ENCODE measurements around the gene KIAA1328. TPM values are rescaled to one million over a fixed set of nuclear protein-coding genes. Genes with fewer than 3 reads are reported as not detected.

The KIAA1328 gene
- total RNA-seq, 4 donors from 2014 or later, result 21.2 to 26.6 (median 24.8) TPM

- Histone ChIP-seq H3K27ac (no peak overlapping the region), H3K9me3 (no peaks in the 10 kb centered on the region), H3K4me1 (no peaks in the 10 kb centered on the region), H3K27me3 (no peaks in the 10 kb centered on the region), H3K4me3 (replicated peaks in 1 of 3) (no peak overlapping the region), H3K36me3 (no peaks in the 10 kb centered on the region)
- DNase-seq, result no peak
- intact Hi-C loops (cut with DNase I), result no loop called here
- TF ChIP-seq CTCF (IDR thresholded peaks at IDR 0.05) (no peak), POLR2A (IDR thresholded peaks at IDR 0.05) (no peak)
- WGBS, 2 donors, result 79 to 82% methylated on average over 5 of the region's 5 CpGs
Measured at GRCh38 chr18:37259711-37260110, 430.8 kb downstream of the KIAA1328 start.

- WGBS, 2 donors, result 81 to 84% methylated on average over 10 of the region's 10 CpGs
- TF ChIP-seq CTCF (IDR thresholded peaks at IDR 0.05), result no peak
- no peak for TF ChIP-seq POLR2A (IDR thresholded peaks at IDR 0.05)
- intact Hi-C loops (cut with DNase I), result no loop called here
- H3K4me3 ChIP-seq (replicated peaks in 1 of 3), result no peak overlapping the region
- H3K4me1 ChIP-seq, result no peaks in the 10 kb centered on the region
- DNase-seq, result no peak
- no peaks in the 10 kb centered on the region for H3K27me3 ChIP-seq
- no peak overlapping the region for H3K27ac ChIP-seq
- H3K9me3 ChIP-seq, result no peaks in the 10 kb centered on the region
- H3K36me3 ChIP-seq, result no peaks in the 10 kb centered on the region
Measured at GRCh38 chr18:37260367-37261093, 431.6 kb downstream of the KIAA1328 start.

DNA sequence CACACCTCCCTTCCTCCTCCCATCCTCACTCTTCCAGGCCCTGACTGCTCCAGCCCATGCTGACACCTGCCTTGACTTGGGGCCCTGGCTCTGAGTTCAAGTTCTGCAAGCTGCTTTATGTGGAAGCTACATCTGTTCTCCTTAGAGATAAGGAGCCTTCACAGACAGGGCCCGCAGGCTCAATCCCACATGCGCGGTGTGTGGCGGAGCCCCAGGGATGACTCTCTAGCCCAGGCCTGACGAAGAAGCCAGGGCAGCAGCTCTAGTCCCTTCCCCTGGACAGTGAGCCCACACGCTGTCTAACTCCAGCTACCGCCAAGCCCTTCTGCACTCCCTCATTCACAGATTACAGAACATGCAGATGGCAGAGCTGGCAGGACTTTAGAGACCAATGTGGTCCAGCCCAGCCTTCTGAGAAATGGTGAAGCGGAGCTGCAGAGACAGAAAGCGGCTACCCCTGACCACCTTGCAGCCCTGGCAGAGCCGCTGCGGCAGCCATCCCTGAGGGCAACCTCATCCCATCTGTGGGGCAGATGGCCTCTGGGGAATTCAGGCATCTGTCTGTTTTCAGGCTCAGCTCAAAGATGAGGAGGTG, 432.4 kb downstream of the KIAA1328 start:
- 89 to 93% methylated on average over 10 to 11 of the region's 11 CpGs for WGBS, 2 donors
- H3K9me3 ChIP-seq, result no peaks in the 10 kb centered on the region
- H3K36me3 ChIP-seq, result no peaks in the 10 kb centered on the region
- no peak overlapping the region for H3K4me3 ChIP-seq (replicated peaks in 1 of 3)
- H3K27ac ChIP-seq, result no peak overlapping the region
- no peaks in the 10 kb centered on the region for H3K4me1 ChIP-seq
- TF ChIP-seq POLR2A (IDR thresholded peaks at IDR 0.05), result no peak
- no peak for TF ChIP-seq CTCF (IDR thresholded peaks at IDR 0.05)
- intact Hi-C loops (cut with DNase I), result no loop called here
- DNase-seq, result no peak
- H3K27me3 ChIP-seq, result no peaks in the 10 kb centered on the region

- Histone ChIP-seq H3K4me1 (no peaks in the 10 kb centered on the region), H3K27ac (no peak overlapping the region), H3K9me3 (no peaks in the 10 kb centered on the region), H3K36me3 (no peaks in the 10 kb centered on the region), H3K4me3 (replicated peaks in 1 of 3) (no peak overlapping the region), H3K27me3 (no peaks in the 10 kb centered on the region)
- WGBS, 2 donors, result 81 to 89% methylated on average over 8 of the region's 8 CpGs
- intact Hi-C loops (cut with DNase I), result no loop called here
- DNase-seq, result no peak
- TF ChIP-seq POLR2A (IDR thresholded peaks at IDR 0.05) (no peak), CTCF (IDR thresholded peaks at IDR 0.05) (no peak)
Measured at GRCh38 chr18:37261988-37262387, 433.1 kb downstream of the KIAA1328 start.

DNA sequence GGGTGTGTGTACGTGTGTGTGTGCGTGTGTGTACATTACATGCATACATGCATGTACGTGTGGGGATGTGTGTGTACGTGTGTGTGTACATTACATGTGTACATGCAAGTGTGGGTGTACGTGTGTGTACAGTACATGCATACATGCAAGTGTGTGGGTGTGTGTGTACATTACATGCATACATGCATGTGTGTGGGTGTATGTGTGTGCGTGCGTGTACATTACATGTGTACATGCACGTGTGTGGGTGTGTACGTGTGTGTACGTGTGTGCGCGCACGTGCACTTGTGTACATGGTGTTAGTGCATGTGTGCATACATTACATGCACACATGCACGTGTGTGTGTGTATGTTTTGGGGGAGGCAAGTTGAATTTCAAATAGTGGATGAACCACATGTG, 436.0 kb downstream of the KIAA1328 start:
- Histone ChIP-seq H3K27me3 (no peaks in the 10 kb centered on the region), H3K36me3 (no peaks in the 10 kb centered on the region), H3K4me3 (replicated peaks in 1 of 3) (no peak overlapping the region), H3K4me1 (no peaks in the 10 kb centered on the region), H3K9me3 (no peaks in the 10 kb centered on the region), H3K27ac (no peak overlapping the region)
- no peak for DNase-seq
- intact Hi-C loops (cut with DNase I), result no loop called here
- no peak for TF ChIP-seq CTCF (IDR thresholded peaks at IDR 0.05)
- no peak for TF ChIP-seq POLR2A (IDR thresholded peaks at IDR 0.05)
- 92 to 93% methylated on average over 14 of the region's 14 CpGs for WGBS, 2 donors
